Lung (tissue), 12 donors: ENCODE results near the gene SPTBN1. TPM values are rescaled to one million over a fixed set of nuclear protein-coding genes. Genes with fewer than 3 reads are reported as not detected.
A peak's percentile ranks its signal among the peaks of the same experiment; 100 is the strongest.

Experiments used
- ATAC-seq: fragments of 200-7000 bp; cut with Tn5 transposase; one replicate; pipeline ENCODE4 v1.9.1; 2020; ENCODE audit warnings: moderate number of reproducible peaks; ENCODE audit not compliant: insufficient read depth, low FRiP score
- DNase-seq, 3 donors: peaks; one replicate each; pipeline ENCODE4 v3.0.0-alpha.2; 2013 to 2017
- H3K27ac ChIP-seq, 2 donors: one replicate each; pipeline ENCODE4 v1.5.1; 2013; ENCODE audit warnings: mild to moderate bottlenecking in 2 of 2, moderate library complexity in 2 of 2, control low read depth in 1 of 2, inconsistent platforms in 1 of 2, low read depth in 1 of 2, low read length in 1 of 2
- H3K27me3 ChIP-seq, 3 donors: one replicate each; pipeline ENCODE4 v1.5.1; 2013; ENCODE audit warnings: low read length in 2 of 3; ENCODE audit not compliant: control insufficient read depth in 3 of 3, insufficient read depth in 3 of 3
- H3K36me3 ChIP-seq, 4 donors: one replicate each; pipeline ENCODE4 v1.5.1; 2013; ENCODE audit warnings: low read length in 4 of 4, mild to moderate bottlenecking in 1 of 4, moderate library complexity in 1 of 4; ENCODE audit not compliant: control insufficient read depth in 4 of 4, insufficient read depth in 4 of 4
- H3K4me1 ChIP-seq, 5 donors: one replicate each; pipeline ENCODE4 v1.5.1; 2013; ENCODE audit warnings: low read length in 5 of 5, mild to moderate bottlenecking in 2 of 5, moderate library complexity in 1 of 5; ENCODE audit not compliant: control insufficient read depth in 5 of 5, insufficient read depth in 5 of 5
- H3K4me3 ChIP-seq: one replicate; pipeline ENCODE4 v1.5.1; 2013; ENCODE audit warnings: mild to moderate bottlenecking, control low read depth, moderate library complexity
- H3K9ac ChIP-seq, 2 donors: one replicate each; pipeline ENCODE4 v1.5.1; 2013; ENCODE audit warnings: low read length in 2 of 2, control low read depth in 1 of 2; ENCODE audit not compliant: insufficient read depth in 1 of 2
- H3K9me3 ChIP-seq, 4 donors: one replicate each; pipeline ENCODE4 v1.5.1; 2013; ENCODE audit warnings: low read length in 3 of 4, mild to moderate bottlenecking in 1 of 4, moderate library complexity in 1 of 4; ENCODE audit not compliant: control insufficient read depth in 4 of 4, insufficient read depth in 3 of 4
- WGBS, 2 donors: extraction: QIAGEN DNeasy Blood & Tissue Kit; methylation state at CpG; one replicate each; pipeline ENCODE4 v1.1.7; 2013; 5-methylcytosine and 5-hydroxymethylcytosine counted together
- polyA plus RNA-seq, 2 donors: library from polyadenylated mRNA; stranded (reverse); fragments of 200-250 nt; gene quantifications; one replicate each; pipeline ENCODE4 v1.2.1, GENCODE V29; 2013
- total RNA-seq, 2 donors: library from RNA; depleted of rRNA in 1 of 2; stranded (reverse); fragments of >200 nt in 1 of 2; gene quantifications; one replicate each; pipeline ENCODE4 v1.2.1, GENCODE V29; 2014 to 2021
- TF ChIP-seq, protein P1 (sequence below): IDR thresholded peaks from 2 replicates; pipeline ENCODE4 v1.5.1; 2012; ENCODE audit warnings: mild to moderate bottlenecking; ENCODE audit errors: control extremely low read depth, extremely low read depth
- donor health status: control.
- donor health status: control.
- donor health status: Bipolar disorder and iron deficiency.
- donor health status: healthy.
- donor health status: DM: yes; HTN: yes; CAD: no.

The SPTBN1 gene
- total and polyA plus RNA-seq, 4 donors, result 89.4 to 715 (median 275) TPM

DNA sequence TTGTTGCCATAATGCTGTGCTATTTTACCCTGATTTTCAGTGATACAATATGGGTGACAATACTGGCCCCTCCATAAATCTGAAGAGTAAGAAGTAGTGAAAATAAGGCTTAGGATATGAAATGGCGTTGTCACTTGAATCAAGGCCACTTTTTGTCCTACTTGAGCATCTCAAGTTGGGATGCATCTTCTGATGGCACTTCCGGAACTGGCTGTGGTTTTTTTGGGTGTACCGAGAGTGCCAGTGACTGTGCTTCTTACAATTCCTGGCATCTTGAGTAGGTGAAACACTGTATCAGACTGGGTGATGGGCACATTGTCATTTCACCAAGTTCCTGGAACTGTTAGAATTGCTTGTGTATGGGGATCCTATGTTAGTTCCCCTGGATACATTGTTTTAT is 214.9 kb downstream of the SPTBN1 start:
- H3K9ac ChIP-seq, result no peak overlapping the region
- peaks cover 14 to 65% (median 44%) of the 10 kb centered on the region in 5 donors for H3K4me1 ChIP-seq
- TF ChIP-seq, protein P1, sequence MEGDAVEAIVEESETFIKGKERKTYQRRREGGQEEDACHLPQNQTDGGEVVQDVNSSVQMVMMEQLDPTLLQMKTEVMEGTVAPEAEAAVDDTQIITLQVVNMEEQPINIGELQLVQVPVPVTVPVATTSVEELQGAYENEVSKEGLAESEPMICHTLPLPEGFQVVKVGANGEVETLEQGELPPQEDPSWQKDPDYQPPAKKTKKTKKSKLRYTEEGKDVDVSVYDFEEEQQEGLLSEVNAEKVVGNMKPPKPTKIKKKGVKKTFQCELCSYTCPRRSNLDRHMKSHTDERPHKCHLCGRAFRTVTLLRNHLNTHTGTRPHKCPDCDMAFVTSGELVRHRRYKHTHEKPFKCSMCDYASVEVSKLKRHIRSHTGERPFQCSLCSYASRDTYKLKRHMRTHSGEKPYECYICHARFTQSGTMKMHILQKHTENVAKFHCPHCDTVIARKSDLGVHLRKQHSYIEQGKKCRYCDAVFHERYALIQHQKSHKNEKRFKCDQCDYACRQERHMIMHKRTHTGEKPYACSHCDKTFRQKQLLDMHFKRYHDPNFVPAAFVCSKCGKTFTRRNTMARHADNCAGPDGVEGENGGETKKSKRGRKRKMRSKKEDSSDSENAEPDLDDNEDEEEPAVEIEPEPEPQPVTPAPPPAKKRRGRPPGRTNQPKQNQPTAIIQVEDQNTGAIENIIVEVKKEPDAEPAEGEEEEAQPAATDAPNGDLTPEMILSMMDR, result no peak
- no peak overlapping the region for H3K4me3 ChIP-seq
- ATAC-seq (no peak), DNase-seq (no peak)
- H3K27ac ChIP-seq, result no peak overlapping the region
- H3K36me3 ChIP-seq, result peaks cover 10 to 38% (median 28%) of the 10 kb centered on the region in 4 donors
- 94 to 95% methylated on average over 3 of the region's 3 CpGs for WGBS, 2 donors
- H3K9me3 ChIP-seq, result no peaks in the 10 kb centered on the region
- no peaks in the 10 kb centered on the region for H3K27me3 ChIP-seq

DNA sequence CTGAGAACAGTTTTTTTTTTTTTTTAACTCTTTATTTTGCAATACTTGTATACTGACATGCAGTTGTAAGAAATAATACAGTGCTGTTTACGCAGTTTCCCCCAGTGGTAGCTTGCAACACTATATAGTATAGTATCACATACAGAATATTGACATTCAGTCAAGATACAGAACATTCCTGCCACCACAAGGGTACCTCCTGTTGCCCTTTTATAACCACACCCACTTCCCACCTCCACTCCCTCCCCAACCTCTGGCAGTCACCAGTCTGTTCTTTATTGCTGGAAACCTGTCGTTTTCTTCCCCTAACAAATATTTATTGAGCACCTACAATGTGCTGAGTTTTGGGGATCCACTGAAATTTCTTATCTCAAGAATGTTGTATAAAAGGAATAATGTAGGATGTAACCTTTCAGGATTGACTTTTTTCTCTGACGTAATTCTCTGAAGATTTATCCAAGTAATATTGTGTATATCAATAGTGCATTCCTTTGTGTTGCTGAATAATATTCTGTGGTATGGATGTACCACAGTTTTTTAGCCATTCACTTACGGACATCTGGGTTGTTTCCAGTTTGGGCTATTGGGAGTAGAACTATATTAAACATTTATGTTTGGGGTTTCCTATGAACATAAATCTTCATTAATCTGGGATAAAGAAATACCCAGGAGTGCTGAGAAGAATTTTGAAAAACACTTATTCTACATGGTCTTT is 215.9 kb downstream of the SPTBN1 start:
- TF ChIP-seq, protein P1, result no peak
- Histone ChIP-seq H3K9ac (no peak overlapping the region), H3K9me3 (no peaks in the 10 kb centered on the region), H3K27me3 (no peaks in the 10 kb centered on the region), H3K4me1 (peaks cover 4 to 55% (median 39%) of the 10 kb centered on the region in 5 donors), H3K36me3 (peaks cover 7 to 36% (median 27%) of the 10 kb centered on the region in 4 donors), H3K4me3 (no peak overlapping the region), H3K27ac (no peak overlapping the region)
- 71 to 72% methylated on average over 4 of the region's 4 CpGs for WGBS, 2 donors
- ATAC-seq (no peak), DNase-seq (peak in 1 of 3 donors; percentile 2)

DNA sequence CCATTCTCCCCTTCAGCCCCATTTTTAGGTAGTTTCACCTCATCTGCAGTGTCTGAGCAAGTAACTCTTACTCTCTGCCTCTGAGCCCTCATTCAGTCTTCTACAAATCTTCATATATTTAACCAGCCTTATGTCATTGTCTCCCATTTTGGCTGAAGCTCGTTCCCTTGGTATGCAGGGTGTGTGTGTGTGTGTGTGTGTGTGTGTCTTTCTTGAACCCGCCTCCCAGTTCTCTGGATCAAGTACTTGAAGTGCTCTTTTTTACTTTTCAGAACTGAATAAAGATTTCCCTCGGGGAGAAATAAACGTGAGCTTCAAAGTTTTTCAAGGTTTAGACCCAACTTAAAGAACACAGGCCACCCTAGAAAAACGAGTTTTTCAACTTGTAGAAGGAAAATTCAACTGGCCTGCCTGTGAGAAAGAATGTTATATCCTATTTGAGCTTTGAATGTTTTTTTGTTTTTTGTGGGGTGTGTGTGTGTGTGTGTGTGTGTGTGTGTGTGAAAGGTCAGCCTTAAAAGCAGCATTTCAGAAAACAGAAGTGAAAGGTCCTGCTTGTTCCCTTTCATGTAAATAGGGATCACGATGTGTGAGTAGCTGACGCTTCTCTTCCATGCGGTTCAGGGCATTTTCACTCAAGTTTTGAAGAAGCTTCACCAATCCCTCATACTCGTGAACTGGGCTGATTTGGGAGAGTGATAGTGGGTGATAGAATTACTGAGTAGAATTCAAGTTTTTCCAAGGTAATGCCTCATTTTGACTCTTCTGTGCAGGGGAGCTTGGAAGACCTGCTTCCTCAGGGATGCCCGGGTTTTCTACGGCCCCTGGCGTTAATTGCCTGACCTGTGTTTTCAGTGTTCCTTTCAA is 216.7 kb downstream of the SPTBN1 start:
- Histone ChIP-seq H3K27ac (peak overlapping the region; percentile 84 to 87), H3K36me3 (peaks cover 6 to 32% (median 21%) of the 10 kb centered on the region in 4 donors), H3K4me1 (peaks cover 4 to 47% (median 35%) of the 10 kb centered on the region in 5 donors), H3K4me3 (no peak overlapping the region), H3K9me3 (no peaks in the 10 kb centered on the region), H3K9ac (peak overlapping the region in 1 of 2 donors; percentile 36), H3K27me3 (no peaks in the 10 kb centered on the region)
- DNase-seq, result peak in 2 of 3 donors; percentile 76 to 83
- 30 to 33% methylated on average over 12 of the region's 12 CpGs for WGBS, 2 donors
- TF ChIP-seq, protein P1, result no peak
- no peak for ATAC-seq
